Fibroblast of skin of right quadriceps (primary cell): ENCODE results near the gene ABCC6.
"Not testable (repeated sequence)": the region's sequence is repeated elsewhere in the genome, so short reads cannot be mapped to it uniquely, and the experiment has no call there.

Experiments
- DNase-seq: peaks from one replicate; pipeline ENCODE4 v3.0.0-alpha.2; 2013

ABCC6 gene

GRCh38 chr16:16158082-16158658, 65.1 kb downstream of the ABCC6 start:
- no peak for DNase-seq

- DNase-seq, result no peak
Observed at GRCh38 chr16:16157166-16157565, 66.1 kb downstream of the ABCC6 start.

- DNase-seq, result no peak
Observed at GRCh38 chr16:16155234-16155633, 68.1 kb downstream of the ABCC6 start.

- no peak for DNase-seq
Observed at GRCh38 chr16:16154281-16154951, 68.9 kb downstream of the ABCC6 start.

- DNase-seq, result not testable (repeated sequence)
Observed at GRCh38 chr16:16153000-16153399, 70.3 kb downstream of the ABCC6 start.

- no peak for DNase-seq
Observed at GRCh38 chr16:16151315-16151714, 72.0 kb downstream of the ABCC6 start.

GRCh38 chr16:16150878-16151152, 72.5 kb downstream of the ABCC6 start:
- no peak for DNase-seq

GRCh38 chr16:16150117-16150877, 73.0 kb downstream of the ABCC6 start:
- DNase-seq, result no peak

GRCh38 chr16:16149710-16150116, 73.6 kb downstream of the ABCC6 start:
- DNase-seq, result no peak

- no peak for DNase-seq
Observed at GRCh38 chr16:16148755-16149154, 74.5 kb downstream of the ABCC6 start.

GRCh38 chr16:16148000-16148599, 75.2 kb downstream of the ABCC6 start:
- not testable (repeated sequence) for DNase-seq

- no peak for DNase-seq
Observed at GRCh38 chr16:16147316-16147999, 75.8 kb downstream of the ABCC6 start.

GRCh38 chr16:16146380-16147315, 76.6 kb downstream of the ABCC6 start:
- DNase-seq, result no peak

GRCh38 chr16:16145286-16145685, 78.0 kb downstream of the ABCC6 start:
- no peak for DNase-seq

- no peak for DNase-seq
Observed at GRCh38 chr16:16144416-16144815, 78.9 kb downstream of the ABCC6 start.

GRCh38 chr16:16143931-16144330, 79.4 kb downstream of the ABCC6 start:
- DNase-seq, result no peak

GRCh38 chr16:16143038-16143763, 80.1 kb downstream of the ABCC6 start:
- no peak for DNase-seq

- no peak for DNase-seq
Observed at GRCh38 chr16:16141784-16142396, 81.4 kb downstream of the ABCC6 start.

- no peak for DNase-seq
Observed at GRCh38 chr16:16141141-16141540, 82.2 kb downstream of the ABCC6 start.

GRCh38 chr16:16140537-16140936, 82.8 kb downstream of the ABCC6 start:
- no peak for DNase-seq

- DNase-seq, result no peak
Observed at GRCh38 chr16:16139806-16140205, 83.5 kb downstream of the ABCC6 start.
